NCI-H1930 (cell line): Measurements from ENCODE around the gene TRDMT1.

Source experiments
- DNase-seq, 2 experiments: peaks; one replicate each; lab custom pipeline; 2025; lab: John Stamatoyannopoulos, UW

Gene TRDMT1

DNA sequence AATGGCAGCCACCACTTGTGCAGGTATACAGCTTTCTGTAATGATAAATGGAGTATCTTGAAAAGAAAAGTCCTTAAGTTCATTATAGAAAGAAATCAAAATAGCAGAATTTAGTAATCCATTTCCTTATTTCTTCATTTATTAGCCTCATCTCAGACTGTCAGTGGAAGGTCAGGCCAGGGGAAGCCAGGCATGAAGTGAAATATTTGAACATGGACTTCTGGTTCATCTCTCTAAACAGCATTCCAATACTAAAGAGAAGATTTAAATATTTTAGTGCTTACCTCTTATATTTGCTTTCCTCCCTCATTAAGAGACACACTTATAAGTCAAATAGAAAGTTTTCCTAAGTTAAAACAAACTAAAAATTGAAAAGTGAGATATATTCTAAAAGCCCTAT is 26.8 kb downstream of the TRDMT1 start:
- no peak for DNase-seq

DNA sequence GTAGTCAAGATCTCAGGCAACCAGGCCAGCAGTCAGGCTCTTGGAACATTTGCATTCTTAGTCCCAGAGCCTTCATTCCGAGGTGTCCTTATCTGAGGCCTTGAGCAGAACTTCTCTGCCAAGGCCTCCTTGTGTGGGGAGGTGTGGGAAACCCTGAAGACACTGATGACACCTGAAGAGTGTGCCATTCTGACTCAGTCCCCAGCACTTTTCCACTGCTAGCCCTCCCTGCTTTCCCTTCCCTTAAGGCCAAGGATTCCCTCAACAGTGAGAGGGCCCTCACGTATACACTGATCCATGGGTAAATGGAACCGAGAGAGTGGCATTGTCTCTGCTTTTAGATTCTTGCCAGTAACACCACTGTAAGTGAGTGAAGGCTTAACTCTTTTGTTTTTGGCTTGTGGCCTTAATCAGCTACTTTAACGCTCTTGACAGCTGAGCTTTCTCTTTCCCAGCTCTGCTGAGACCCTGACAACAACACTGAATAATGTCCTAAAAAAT is 30.3 kb downstream of the TRDMT1 start:
- DNase-seq, result no peak

DNA sequence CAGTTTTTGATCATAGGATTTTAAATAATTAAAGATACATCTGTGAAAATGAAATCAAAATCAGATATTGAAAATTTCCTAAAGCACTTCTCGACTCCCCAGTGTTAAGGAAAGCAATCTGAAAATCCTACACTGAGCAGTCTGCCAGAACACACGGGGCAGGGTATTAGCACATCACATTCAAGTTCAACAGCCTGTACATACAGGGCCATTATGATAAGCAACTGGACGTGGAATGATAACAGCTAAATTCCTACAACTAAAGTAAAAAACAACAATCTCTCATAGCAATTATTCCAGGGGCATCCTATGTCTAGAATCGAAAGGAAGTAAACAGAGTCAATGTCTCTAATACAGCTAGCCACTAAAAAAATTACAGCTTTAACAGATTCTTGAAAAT is 31.7 kb downstream of the TRDMT1 start:
- no peak for DNase-seq

DNA sequence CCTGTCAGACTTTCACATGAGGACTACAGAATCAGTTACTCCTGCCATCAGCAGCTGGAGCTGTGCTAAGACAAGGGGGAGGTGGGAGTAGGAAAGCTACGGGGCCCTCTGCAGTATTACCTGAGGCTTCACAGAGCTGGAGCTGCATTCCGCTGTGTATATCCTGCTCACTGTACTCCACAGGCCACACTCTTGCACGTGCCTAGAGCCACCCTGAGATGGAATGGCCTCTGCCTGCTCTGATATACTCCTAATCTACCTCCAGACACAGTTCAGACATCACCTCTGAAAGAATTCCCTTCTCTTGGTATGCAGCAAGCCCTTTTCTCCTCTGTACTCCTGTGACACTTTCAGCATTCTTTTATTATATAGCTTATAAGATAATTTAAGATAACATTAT is 34.8 kb downstream of the TRDMT1 start:
- DNase-seq, result no peak

DNA sequence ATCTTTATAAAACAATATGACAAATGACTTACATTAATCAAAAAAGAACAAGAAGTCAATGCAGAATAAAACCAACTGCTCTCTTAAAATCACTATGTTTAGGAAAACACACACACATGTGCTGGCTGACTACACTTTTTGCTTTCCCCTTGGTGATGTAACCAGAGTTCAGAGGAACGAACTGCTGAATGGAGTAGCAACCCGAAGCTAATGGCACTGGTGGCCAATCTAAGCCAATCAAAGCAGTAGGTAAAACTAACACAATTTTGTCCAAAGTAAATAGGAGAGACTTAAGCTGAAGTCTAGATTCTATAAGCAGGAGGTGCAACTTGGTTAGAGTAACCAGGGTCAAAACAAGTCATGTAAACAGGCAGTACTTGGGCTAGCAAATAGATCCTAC is 38.6 kb downstream of the TRDMT1 start:
- no peak for DNase-seq

DNA sequence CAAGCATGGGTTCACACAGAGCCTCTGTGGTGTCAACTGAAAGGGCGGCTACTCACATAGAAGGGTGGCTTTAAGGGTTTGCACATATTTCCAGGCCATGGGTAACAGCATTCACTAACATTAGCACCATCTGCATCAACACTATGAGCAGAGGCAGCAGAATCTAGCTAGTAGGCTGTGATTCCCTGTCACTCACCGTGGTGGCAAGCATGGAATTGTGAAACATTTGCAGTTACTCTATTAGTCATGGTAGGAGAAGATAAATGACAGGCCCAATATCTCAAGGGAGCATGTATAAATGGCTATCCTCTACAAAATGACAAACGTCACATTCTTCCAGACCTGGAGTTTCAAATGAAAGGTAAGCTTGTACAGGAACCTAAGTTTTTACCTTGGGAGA is 39.7 kb downstream of the TRDMT1 start:
- DNase-seq, result no peak

DNA sequence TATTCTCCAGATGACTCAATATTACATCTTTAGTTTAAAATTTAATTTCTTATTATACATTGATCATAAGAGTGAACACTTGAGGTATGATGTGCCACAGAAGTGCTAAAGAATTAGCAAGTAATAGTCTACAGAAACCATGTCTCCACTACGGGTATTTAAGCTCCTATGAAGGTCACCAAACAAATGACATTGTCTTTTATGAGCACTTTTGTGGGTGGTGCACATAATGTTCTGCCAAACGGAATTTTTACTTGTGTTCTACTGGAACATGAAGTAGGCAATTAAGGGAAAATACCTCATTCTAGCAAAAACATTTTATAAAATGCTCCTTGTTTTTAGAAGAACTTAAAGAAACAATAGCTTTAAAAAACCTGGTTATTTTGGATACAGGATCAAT is 44.4 kb downstream of the TRDMT1 start:
- DNase-seq, result no peak

DNA sequence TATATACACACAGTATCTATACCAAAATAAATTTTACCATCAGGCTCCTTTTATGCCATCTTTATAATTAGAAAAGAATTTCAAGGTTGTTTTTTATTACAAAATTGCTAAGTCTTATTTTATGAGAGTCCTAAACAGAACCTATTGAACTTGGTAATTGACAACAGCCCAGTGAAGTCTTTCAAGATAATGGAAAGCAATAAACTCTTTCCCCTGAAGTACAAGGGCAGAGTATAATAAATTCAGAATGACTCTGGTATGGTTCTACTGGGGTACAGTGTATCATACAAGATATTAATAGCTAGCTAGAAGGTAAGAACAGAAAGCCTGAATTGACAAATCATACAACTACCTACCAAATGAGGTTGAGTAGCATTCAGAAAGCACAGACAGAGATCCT is 45.6 kb downstream of the TRDMT1 start:
- no peak for DNase-seq

DNA sequence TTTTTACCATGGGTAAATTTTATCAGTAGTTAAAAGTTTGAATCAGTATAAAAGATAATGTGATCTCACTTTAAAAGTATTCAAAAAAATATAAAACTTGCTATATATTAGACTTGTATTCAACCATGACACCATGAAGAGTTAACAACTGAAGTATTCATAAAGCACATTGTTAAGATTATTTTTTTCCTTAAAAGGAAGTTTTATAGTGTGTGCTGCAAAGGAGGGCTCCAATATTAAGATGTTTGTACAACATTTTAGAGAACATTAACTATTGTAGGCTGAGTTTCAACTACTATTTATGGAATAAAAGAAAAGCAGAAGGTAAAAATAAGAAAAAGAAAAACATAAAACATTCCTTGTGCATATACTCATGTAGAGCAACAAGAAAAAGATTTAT is 47.4 kb downstream of the TRDMT1 start:
- no peak for DNase-seq

DNA sequence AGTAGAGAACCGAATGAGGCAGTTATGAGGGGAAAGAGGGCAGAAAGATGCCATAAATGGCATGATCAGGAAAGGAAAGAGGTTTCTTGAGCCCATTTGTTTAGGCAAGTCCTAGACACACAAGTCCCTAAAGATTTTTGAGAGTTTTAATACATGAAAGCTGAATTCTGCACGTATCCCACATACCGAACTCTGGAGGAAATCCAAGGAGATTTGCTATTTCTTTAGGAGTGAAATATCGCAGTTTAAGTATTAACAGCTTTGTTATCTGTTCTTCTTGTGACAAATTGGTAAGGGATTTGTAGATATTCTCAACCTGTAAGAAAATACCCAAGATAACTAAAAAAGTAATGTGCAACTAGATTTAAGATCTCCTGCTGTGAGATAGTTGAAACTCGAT is 48.2 kb downstream of the TRDMT1 start:
- no peak for DNase-seq

DNA sequence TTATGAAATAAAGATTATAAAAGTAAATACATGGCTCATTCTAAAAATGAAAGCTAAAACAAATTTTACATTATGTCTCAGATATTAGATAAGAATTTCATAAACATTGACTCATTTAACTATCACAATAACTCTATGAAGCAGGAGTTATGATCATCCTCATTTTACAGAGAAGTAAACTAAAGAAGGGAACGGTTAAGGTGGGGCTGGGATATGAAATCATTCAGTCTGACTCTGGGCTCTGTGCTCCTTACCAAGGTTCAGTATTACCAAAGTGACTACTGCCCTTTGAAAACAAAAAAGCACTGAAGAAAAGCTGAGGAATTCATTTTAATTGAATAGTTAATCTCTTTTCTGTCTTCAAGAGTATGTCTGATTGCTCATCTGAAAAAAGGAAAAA is 49.8 kb downstream of the TRDMT1 start:
- DNase-seq, result no peak

DNA sequence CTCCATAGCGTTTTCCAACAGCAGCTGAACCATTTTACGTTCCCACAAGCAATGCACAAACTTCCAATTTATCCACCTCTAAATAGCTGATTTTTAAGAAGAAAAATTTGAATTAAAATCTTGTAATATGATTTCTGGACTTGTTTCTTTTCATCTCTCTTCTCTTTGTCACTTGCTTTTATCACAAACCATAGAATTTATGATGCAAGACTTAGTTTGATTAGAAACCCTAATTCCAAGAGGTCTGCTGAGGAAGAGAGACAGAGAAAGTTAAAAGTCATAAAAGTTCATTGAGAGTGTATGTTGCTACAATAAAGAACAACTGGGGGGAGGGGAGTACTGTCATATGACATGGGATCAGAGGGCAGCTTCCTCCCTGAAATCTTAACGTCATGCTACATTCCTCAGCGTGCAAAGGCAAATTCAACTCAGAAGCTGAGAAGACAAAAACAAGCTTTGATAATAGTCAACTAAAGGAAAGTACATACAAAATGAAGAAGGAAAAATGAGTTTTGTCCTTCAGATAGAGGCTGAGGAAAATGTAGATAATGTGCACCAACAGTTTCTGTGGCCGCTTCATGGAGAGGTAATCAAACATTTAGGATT is 53.5 kb downstream of the TRDMT1 start:
- DNase-seq, result no peak

DNA sequence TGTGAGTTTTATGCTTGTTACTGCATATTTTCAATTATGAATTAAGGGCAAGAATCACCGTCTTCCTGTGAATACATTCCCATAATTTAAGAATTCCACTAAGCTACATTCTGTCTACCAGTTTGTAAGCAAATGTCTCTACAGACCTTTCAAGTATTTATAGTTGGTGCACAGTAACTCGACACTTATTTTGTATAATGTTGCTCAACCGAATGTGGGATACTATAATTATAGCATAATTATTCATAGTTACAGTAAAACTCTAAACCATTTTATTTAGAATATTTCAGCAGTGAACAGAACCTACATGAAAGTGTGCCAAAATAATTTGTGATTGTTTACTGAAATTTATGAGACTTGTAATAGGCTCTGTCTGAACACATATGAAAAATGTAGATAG is 54.6 kb downstream of the TRDMT1 start:
- DNase-seq, result no peak

DNA sequence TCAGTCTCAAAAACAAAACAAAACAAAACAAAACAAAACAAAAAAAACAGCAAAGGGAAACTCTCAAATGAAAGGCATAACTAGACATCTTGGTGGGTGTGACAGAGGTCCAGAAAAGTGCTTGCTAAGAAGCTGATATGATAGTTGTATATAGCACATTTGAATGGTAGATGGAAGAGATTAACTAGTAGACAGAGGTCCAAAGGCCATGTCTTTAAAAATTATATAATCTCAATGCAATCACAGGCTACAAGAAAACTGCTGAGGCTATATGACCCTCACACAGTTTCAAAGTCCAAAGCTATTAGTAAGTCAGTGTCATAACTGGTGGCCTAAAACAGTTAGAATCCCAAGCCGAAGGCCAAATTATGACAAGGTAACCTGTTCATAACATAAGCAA is 56.2 kb downstream of the TRDMT1 start:
- DNase-seq, result no peak

DNA sequence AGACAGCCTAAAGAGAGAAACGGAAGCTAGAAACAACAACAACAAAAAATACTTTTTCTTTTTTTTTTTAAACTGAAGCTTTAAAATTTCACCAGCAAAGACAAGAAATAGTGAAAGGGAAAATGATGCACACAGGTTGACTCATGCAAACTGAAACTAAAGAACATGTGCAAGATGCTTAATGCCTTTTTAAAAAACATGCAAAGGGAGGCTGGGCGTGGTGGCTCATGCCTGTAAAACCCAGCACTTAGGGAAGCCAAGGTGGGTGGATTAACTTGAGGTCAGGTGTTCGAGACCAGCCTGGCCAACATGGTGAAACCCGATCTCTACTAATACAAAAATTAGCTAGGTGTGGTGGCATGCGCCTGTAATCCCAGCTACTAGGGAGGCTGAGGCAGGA is 56.7 kb downstream of the TRDMT1 start:
- no peak for DNase-seq

DNA sequence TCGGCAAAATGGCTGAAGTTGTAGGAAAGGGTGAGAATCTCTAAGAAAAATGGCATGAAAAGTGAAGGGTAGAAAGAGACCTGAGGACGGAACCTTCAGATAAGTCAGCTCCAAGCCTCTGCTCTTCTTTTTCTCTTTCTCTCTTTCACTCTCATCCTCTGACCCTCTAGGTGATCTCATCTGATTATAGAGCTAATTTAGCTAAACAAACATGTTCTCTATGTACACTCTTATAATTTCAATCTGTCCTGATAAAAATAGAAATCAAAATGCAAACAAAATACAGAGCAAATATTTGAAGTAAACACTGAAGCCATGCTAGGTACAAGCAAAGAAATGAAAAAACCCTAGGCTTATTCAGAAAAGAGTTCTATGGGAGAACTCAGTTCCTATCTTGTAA is 57.4 kb downstream of the TRDMT1 start:
- DNase-seq, result no peak

DNA sequence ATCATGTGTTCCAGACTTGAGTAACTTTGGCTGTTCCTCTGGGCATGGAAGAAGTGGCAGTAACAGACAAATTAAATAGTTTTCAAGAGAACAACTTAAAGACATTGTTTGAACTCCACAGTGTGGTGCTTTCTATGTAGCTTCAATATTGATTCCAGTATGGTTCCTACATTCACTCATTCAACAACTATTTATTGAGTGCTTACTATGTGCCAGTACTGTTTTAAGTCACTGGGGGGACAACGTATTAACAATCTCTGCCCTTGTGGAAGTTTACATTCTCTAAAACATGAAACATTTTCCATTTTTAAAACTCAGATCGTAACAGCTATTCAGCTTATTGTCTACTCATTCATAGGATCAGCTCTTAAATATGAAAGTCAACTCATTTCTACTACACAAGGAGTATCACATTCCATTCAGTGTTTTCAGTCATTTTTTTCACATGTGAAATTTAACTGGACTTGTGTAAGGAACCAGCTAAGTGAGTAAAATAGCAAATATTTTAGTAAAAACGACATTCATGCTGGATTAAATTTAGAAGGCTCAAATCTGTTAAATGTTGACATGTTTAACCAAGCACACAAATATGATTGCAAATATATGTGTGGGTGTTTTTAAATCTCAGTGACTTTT is 58.3 kb downstream of the TRDMT1 start:
- DNase-seq, result no peak

DNA sequence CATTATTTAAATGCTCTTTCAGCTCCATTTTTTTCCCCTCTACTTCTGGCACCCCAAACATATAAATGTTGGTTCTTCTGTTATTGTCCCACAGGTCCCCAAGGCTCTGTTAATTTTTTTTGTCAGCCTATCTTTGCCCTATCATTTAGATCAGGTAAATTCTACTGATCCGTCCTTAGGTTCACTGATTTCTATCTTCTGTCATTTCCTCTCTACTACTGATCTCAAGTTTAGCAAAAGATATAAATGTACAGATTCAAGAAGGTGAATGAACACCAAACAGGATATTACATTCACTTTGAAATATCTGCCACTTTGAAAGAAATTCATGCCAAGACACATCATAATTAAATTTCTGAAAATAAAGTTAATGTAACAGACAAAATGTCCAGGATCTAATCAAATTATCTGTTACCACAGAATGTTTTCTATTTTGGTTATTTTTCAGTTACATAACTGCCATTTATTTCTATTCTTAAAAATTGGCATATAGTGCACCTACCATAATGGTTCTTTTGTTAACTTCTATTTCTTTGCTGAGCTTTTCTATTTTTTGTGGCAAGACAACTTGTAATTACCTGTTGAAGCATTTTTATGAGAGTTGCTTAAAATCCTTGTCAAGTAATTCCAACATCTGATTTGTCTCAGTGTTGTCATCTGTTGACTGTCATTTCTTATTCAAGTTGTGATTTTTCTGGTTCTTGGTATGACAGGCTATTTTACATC is 59.8 kb downstream of the TRDMT1 start:
- no peak for DNase-seq

DNA sequence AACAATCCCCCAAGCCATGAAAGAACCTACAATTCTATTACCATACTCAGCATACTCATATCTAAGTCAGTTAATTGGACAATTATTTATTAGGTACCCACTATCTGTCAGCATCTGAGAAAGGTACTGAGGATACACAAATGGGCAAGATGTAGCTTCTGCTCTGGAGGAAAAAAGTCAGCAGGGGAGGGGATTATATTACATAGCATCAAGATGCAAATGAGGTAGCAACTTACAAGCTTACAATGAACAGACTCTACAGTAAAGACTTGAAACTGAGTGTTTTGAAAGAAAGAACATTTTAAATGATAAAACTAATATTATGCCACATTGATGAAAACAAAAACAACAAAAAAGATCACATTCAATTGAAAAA is 61.1 kb downstream of the TRDMT1 start:
- no peak for DNase-seq

DNA sequence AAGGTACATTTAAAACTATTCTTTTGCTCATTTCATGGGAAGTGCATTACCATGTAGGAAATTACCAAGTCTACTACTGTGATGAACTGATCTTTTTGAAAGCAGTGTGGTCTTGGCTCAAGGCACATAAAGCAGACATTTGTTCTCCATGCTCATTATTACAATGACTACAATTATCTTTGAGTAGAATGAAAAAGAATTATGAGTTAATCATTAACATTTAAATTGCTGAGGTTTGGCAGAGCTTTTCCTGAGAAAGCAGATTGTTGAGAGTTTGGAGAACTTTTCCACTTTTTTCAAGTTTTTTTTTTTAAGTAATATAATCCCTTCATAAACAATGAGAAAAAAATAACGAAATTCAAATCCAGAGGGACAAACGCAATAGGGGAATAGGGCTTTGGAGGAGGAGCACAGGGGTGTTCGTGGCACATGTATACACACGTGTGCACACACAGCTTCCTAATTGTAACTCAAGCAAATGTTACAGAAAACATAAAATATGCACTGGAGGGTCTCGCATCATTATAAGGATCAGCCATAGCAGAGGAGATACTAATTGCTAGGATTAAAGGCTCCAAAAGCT is 62.9 kb downstream of the TRDMT1 start:
- no peak for DNase-seq

DNA sequence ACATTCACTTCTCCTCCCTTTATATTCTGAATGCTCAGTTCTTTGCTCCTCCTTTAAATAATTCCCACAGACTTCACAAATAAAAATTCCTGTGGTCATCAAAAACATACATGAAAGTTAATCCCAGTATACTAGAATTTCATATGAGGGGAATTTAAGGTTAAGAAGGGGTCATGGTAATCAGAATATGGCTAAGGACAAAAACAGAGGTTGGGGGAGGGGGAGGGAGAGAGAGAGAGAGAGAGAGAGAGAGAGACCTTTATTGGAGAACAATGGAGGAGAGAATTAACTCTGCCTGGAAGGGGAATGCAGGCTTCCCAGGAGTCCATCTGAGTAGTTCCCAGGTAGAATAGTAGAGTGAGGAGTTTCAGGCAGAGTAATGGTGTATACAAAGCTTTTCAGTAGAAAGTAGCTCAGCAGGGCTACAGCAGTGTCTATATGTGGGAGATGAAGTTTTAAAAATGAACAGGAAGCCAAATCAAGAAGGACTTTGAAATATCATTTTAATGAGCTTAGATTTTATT is 66.7 kb downstream of the TRDMT1 start:
- DNase-seq, result no peak

DNA sequence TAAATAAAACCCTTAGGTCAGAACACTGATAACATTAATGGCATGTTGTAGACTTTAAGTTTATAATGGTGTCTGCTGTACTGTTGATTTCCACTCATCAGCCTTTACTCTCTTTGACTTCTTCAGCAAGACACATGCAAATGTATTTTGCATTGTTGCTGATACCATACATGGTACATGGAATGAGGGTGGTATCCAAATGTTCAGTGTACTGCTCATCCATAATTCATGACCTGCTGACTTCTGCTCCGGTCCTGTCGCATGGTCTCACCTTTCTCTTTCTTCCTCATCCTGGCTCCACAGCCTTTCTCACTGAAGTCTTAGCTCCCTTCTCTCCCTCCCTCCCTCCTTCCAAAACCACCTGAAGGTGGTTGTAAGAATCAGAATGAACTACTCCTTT is 67.2 kb downstream of the TRDMT1 start:
- no peak for DNase-seq

DNA sequence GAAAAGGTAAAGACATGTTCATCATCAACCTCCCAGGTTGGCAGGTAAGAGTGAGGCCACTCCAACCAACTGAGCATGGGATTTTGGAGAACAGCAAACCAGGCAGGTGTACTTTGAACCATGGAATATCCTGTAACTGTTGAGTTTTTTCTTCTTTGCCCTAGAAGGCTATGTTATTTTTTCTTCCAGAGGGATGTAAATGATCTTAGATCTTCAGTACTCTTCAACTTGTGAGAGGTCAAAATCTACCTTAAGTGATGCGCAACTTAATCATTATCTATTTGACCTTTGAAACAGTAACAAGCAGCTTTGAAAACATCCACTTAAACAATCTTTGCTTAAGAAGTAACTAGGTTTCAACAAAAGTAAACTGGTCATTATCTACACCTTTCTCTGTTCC is 71.7 kb downstream of the TRDMT1 start, which contains the start of gene CUBN:
Gene CUBN (minus strand): TSS at position 71 of the 400 bp plus-strand sequence. CDS start 46 bp downstream, at position 25.
- no peak for DNase-seq
